Measurements from ENCODE around the gene SCLY. TPM values are rescaled to one million over a fixed set of nuclear protein-coding genes. Genes with fewer than 3 reads are reported as not detected.

Gene SCLY
- total and polyA plus RNA-seq, 12 donors: 8.3 to 14.5 (median 11.4) TPM

GRCh38 chr2:238061315-238062202, 758 bp downstream of the SCLY start:
- H3K4me1 ChIP-seq: peaks cover 2 to 25% (median 17%) of the 10 kb centered on the region in 9 donors
- peak overlapping the region; percentile 51 to 95 (median 81) for H3K4me3 ChIP-seq
- peak overlapping the region in 9 of 10 donors; percentile 29 to 96 (median 88) for H3K27ac ChIP-seq
- ATAC-seq (no peak), DNase-seq (peak in 1 of 2 donors; percentile 23)
- H3K27me3 ChIP-seq: no peaks in the 10 kb centered on the region
- H3K9me3 ChIP-seq: no peaks in the 10 kb centered on the region
- peaks cover 0 to 24% (median 0%) of the 10 kb centered on the region in 9 donors for H3K36me3 ChIP-seq
- WGBS, 2 donors: 2 to 4% methylated on average over 29 of the region's 29 CpGs
- intact Hi-C loops (cut with DNase I): loop anchor here in 4 of 10 donors (5.0 to 10.0 kb wide), 4 partner anchors 81 to 207 kb away; partner anchors contain the start of genes UBE2F (in 3 of the 4) and RAMP1 (in 1 of the 4)
- TF ChIP-seq CTCF (IDR thresholded peaks at IDR 0.05): no peak

DNA sequence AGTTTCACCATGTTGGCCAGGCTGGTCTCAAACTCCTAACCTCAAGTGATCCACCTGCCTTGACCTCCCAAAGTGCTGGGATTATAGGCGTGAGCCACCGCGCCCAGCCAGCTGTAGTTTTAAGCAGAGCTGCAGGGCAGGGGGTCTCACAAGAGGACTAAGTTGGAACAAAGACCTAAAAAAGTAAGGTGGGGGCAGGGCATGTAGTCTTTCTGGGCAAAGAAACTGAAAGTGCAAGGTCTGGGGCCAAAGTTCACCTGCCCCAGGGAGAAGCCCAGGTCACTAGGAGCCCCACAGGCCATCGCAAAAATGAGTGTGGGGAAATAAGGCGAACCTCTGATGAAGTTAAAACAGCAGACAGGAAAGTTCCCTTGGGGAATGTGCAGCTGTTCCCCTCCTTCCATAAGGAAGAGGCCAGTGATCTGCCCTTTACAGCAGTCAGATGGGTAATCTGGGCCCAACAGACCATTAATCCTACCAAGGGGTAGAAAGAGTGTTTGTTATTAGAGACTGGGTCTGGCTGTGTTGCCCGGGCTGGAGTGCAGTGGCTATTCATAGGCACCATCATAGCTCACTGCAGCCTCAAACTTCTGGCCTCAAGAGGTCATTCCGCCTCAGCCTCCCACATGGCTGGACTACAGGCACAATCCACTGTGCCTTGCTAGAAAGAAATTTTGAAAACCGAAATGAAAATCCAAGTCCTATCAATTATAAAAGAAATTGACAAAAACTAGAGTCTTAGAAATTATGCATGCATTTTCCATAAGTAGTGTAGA, 2.8 kb downstream of the SCLY start:
- H3K27ac ChIP-seq: no peak overlapping the region
- H3K4me3 ChIP-seq: no peak overlapping the region
- no peaks in the 10 kb centered on the region for H3K27me3 ChIP-seq
- DNase-seq (no peak), ATAC-seq (no peak)
- peaks cover 0 to 42% (median 5%) of the 10 kb centered on the region in 9 donors for H3K36me3 ChIP-seq
- H3K4me1 ChIP-seq: peaks cover 2 to 25% (median 17%) of the 10 kb centered on the region in 9 donors
- 92 to 94% methylated on average over 8 of the region's 8 CpGs for WGBS, 2 donors
- intact Hi-C loops (cut with DNase I): loop anchor here in 4 of 10 donors (5.0 to 10.0 kb wide), 4 partner anchors 79 to 209 kb away; partner anchors contain the start of genes UBE2F (in 3 of the 4) and RAMP1 (in 1 of the 4)
- no peaks in the 10 kb centered on the region for H3K9me3 ChIP-seq
- TF ChIP-seq CTCF (IDR thresholded peaks at IDR 0.05): no peak

GRCh38 chr2:238064376-238064775, 3.6 kb downstream of the SCLY start:
- Histone ChIP-seq H3K4me3 (no peak overlapping the region), H3K36me3 (peaks cover 0 to 49% (median 11%) of the 10 kb centered on the region in 9 donors), H3K27me3 (no peaks in the 10 kb centered on the region), H3K4me1 (peaks cover 2 to 23% (median 15%) of the 10 kb centered on the region in 9 donors), H3K9me3 (no peaks in the 10 kb centered on the region), H3K27ac (no peak overlapping the region)
- WGBS, 2 donors: 90% methylated on average over 7 of the region's 7 CpGs
- TF ChIP-seq CTCF (IDR thresholded peaks at IDR 0.05): no peak
- no peak for ATAC-seq
- intact Hi-C loops (cut with DNase I): loop anchor here in 4 of 10 donors (5.0 to 10.0 kb wide), 4 partner anchors 78 to 210 kb away; partner anchors contain the start of genes UBE2F (in 3 of the 4) and RAMP1 (in 1 of the 4)
- no peak for DNase-seq

Data from heart right ventricle (tissue), 16 donors.